CD14-positive monocyte (primary cell): ENCODE measurements around the gene CARD9. TPM values are rescaled to one million over a fixed set of nuclear protein-coding genes. Genes with fewer than 3 reads are reported as not detected.

ENCODE experiments used
- DNase-seq, 3 donors: peaks; one replicate each; pipeline ENCODE4 v3.0.0-alpha.2; 2011 to 2022
- H2AFZ ChIP-seq: 2 replicates; pipeline ENCODE4 v1.6.0; 2012; ENCODE audit warnings: mild to moderate bottlenecking, low read depth, low read length, inconsistent platforms; ENCODE audit not compliant: insufficient read depth, poor library complexity, severe bottlenecking
- H3K27ac ChIP-seq, 2 donors: 1 replicate in 1 of 2; 2 replicates in 1 of 2; pipeline ENCODE4 v1.5.1; 2012 to 2013; ENCODE audit warnings: low read length in 2 of 2, control low read depth in 1 of 2, inconsistent platforms in 1 of 2, low read depth in 1 of 2, mild to moderate bottlenecking in 1 of 2
- H3K27me3 ChIP-seq, 2 donors: one replicate each; pipeline versions ENCODE4 v1.6.0 to v1.6.1; 2011 to 2013; ENCODE audit warnings: low read length in 2 of 2; ENCODE audit not compliant: control insufficient read depth in 2 of 2, insufficient read depth in 2 of 2
- H3K36me3 ChIP-seq, 2 donors: replicated peaks in 1 of 2; 1 replicate in 1 of 2; 2 replicates in 1 of 2; pipeline versions ENCODE4 v1.5.1 to v1.6.1; 2012 to 2013; ENCODE audit warnings: low read length in 2 of 2, control low read depth in 1 of 2, inconsistent platforms in 1 of 2, mild to moderate bottlenecking in 1 of 2; ENCODE audit not compliant: insufficient read depth in 2 of 2, control insufficient read depth in 1 of 2
- H3K4me1 ChIP-seq, 2 donors: 1 replicate in 1 of 2; 2 replicates in 1 of 2; pipeline versions ENCODE4 v1.5.1 to v1.6.1; 2012 to 2013; ENCODE audit warnings: low read length in 2 of 2, control low read depth in 1 of 2, inconsistent platforms in 1 of 2, mild to moderate bottlenecking in 1 of 2, moderate library complexity in 1 of 2; ENCODE audit not compliant: insufficient read depth in 2 of 2, control insufficient read depth in 1 of 2
- H3K4me2 ChIP-seq: replicated peaks from 2 replicates; pipeline ENCODE3; 2012; ENCODE audit warnings: low read length, moderate library complexity, mild to moderate bottlenecking; ENCODE audit not compliant: poor library complexity, severe bottlenecking; ENCODE audit errors: extremely low read depth
- H3K4me3 ChIP-seq, 3 experiments: fragments of 200-600 bp in 1 of 3; sonication (generic) in 1 of 3; replicated peaks in 1 of 3; 1 replicate in 2 of 3; 2 replicates in 1 of 3; pipeline ENCODE4 v1.5.1; 2011 to 2013; ENCODE audit warnings: low read length in 3 of 3, mild to moderate bottlenecking in 3 of 3, control low read depth in 2 of 3, low read depth in 2 of 3, inconsistent platforms in 1 of 3, moderate library complexity in 1 of 3
- H3K79me2 ChIP-seq: 2 replicates; pipeline ENCODE4 v1.6.0; 2012; ENCODE audit warnings: mild to moderate bottlenecking, control low read depth, inconsistent platforms, low read length, moderate library complexity; ENCODE audit not compliant: insufficient read depth
- H3K9ac ChIP-seq: 2 replicates; pipeline ENCODE4 v1.6.0; 2017; ENCODE audit warnings: low read length, mild to moderate bottlenecking; ENCODE audit not compliant: insufficient read depth, poor library complexity, severe bottlenecking
- H3K9me3 ChIP-seq, 2 donors: replicated peaks in 1 of 2; 1 replicate in 1 of 2; 2 replicates in 1 of 2; pipeline versions ENCODE4 v1.5.1 to v1.6.1; 2012 to 2013; ENCODE audit warnings: low read length in 2 of 2, control low read depth in 1 of 2; ENCODE audit not compliant: control insufficient read depth in 1 of 2, insufficient read depth in 1 of 2
- H4K20me1 ChIP-seq: 2 replicates; pipeline ENCODE4 v1.6.0; 2012; ENCODE audit warnings: mild to moderate bottlenecking, low read length, control low read depth, moderate library complexity; ENCODE audit not compliant: insufficient read depth
- H3K27ac Mint-ChIP-seq, 7 donors: one replicate each; pipeline ENCODE4 v1.8.0; 2020; ENCODE audit warnings: mild to moderate bottlenecking in 7 of 7, mixed read lengths in 7 of 7, moderate library complexity in 6 of 7, inconsistent platforms in 2 of 7
- H3K27me3 Mint-ChIP-seq, 3 donors: one replicate each; pipeline ENCODE4 v1.8.0; 2021 to 2022; ENCODE audit warnings: low read depth in 3 of 3, mild to moderate bottlenecking in 3 of 3, mixed read lengths in 3 of 3, moderate library complexity in 3 of 3, inconsistent platforms in 1 of 3
- H3K36me3 Mint-ChIP-seq, 2 donors: one replicate each; pipeline ENCODE4 v1.8.0; 2020; ENCODE audit warnings: mixed read lengths in 2 of 2, inconsistent platforms in 1 of 2, mild to moderate bottlenecking in 1 of 2
- H3K4me1 Mint-ChIP-seq: one replicate; pipeline ENCODE4 v1.8.0; 2020; ENCODE audit warnings: mild to moderate bottlenecking, mixed read lengths
- H3K4me3 Mint-ChIP-seq, 2 donors: one replicate each; pipeline ENCODE4 v1.8.0; 2020; ENCODE audit warnings: mild to moderate bottlenecking in 2 of 2, mixed read lengths in 2 of 2, moderate library complexity in 1 of 2
- H3K9me3 Mint-ChIP-seq, 7 donors: one replicate each; pipeline ENCODE4 v1.8.0; 2020 to 2022; ENCODE audit warnings: mixed read lengths in 7 of 7, mild to moderate bottlenecking in 6 of 7, moderate library complexity in 6 of 7, inconsistent platforms in 2 of 7
- WGBS: methylation state at CpG from one replicate; pipeline ENCODE4 v1.1.5; 2013; ENCODE audit warnings: missing lambda C conversion rate; ENCODE audit not compliant: insufficient coverage; 5-methylcytosine and 5-hydroxymethylcytosine counted together
- intact Hi-C, 2 donors: fragments of 100-400 bp; cut with micrococcal nuclease; formaldehyde crosslinking; loops; one replicate each; pipeline versions ENCODE4 v1.15.0 to v1.15.1; 2023
- polyA plus RNA-seq, 3 donors: library from polyadenylated mRNA; depleted of rRNA in 1 of 3; unstranded in 2 of 3; stranded (reverse) in 1 of 3; fragments of 300-500 nt in 2 of 3; fragments of >200 nt in 1 of 3; fragmentation: Illumina TruSeq in 2 of 3; gene quantifications; 1 replicate in 2 of 3; 2 replicates in 1 of 3; pipeline ENCODE4 v1.2.3, GENCODE V29; 2012 to 2021
- TF ChIP-seq, protein P1 (sequence below): fragments of 200-600 bp; IDR thresholded peaks from one replicate; pipeline ENCODE4 v1.8.0; 2022; ENCODE audit warnings: antibody characterized with exemption, mild to moderate bottlenecking

Gene CARD9
- polyA plus RNA-seq, 3 donors: 34.3 to 108 (median 41.4) TPM

DNA sequence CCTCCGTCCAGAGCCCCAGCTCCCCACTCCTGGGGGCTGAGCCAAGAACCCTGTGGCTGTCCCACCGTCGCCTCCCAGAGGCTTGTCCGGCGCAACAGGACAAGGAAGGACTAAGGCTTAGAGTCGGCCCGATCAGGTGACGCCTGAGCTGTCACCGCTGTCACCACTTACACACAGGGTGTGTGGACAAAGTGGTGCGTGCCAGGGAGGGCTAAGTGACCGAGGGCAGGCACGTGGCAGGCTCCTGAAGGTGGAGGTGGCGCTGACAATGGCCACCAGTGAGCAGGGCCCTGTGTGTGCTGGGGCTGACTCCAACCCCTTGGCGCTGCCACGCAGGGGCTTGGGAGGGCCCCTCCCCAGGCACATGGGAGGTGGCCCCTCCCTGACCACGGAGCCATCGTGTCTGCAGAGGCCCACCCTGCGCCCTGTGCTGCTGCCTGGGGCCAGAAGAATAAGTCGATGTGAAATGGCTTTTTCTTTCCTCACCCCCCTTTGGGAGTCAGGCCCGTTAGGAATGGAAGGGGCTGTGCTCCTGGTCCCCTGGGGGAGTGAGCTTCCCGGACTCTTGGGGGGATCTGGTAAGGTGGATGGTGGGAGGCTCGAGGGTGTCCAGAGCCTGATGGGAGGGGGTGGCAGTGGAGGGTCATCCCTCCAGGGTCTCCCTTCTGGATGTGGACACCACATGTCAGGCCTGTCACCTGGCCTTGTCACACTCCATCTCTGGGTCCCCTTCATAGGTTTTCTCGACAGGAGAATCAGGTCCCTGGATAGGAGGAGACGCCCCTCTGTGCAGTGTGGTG, 48.8 kb downstream of the CARD9 start:
- Mint-ChIP-seq H3K36me3 (no peaks in the 10 kb centered on the region), H3K27ac (no peak overlapping the region), H3K4me3 (no peak overlapping the region), H3K4me1 (peaks cover 17% of the 10 kb centered on the region), H3K9me3 (peaks cover 0 to 2% (median 0%) of the 10 kb centered on the region in 7 donors), H3K27me3 (peaks cover 19 to 37% (median 27%) of the 10 kb centered on the region in 3 donors)
- H2AFZ ChIP-seq: no peak overlapping the region
- H3K4me3 ChIP-seq: no peak overlapping the region
- H3K9me3 ChIP-seq: no peaks in the 10 kb centered on the region
- intact Hi-C loops: no loop called here
- WGBS: 78% methylated on average over 17 of the region's 24 CpGs
- no peak overlapping the region for H3K27ac ChIP-seq
- TF ChIP-seq, protein P1, sequence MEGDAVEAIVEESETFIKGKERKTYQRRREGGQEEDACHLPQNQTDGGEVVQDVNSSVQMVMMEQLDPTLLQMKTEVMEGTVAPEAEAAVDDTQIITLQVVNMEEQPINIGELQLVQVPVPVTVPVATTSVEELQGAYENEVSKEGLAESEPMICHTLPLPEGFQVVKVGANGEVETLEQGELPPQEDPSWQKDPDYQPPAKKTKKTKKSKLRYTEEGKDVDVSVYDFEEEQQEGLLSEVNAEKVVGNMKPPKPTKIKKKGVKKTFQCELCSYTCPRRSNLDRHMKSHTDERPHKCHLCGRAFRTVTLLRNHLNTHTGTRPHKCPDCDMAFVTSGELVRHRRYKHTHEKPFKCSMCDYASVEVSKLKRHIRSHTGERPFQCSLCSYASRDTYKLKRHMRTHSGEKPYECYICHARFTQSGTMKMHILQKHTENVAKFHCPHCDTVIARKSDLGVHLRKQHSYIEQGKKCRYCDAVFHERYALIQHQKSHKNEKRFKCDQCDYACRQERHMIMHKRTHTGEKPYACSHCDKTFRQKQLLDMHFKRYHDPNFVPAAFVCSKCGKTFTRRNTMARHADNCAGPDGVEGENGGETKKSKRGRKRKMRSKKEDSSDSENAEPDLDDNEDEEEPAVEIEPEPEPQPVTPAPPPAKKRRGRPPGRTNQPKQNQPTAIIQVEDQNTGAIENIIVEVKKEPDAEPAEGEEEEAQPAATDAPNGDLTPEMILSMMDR: no peak
- no peaks in the 10 kb centered on the region for H3K36me3 ChIP-seq
- H3K4me1 ChIP-seq: peaks cover 22 to 25% of the 10 kb centered on the region in 2 donors
- H3K9ac ChIP-seq: no peak overlapping the region
- H3K79me2 ChIP-seq: no peaks in the 10 kb centered on the region
- peaks cover 0 to 28% of the 10 kb centered on the region in 2 donors for H3K27me3 ChIP-seq
- no peak for DNase-seq
- no peak overlapping the region for H3K4me2 ChIP-seq
- no peaks in the 10 kb centered on the region for H4K20me1 ChIP-seq

DNA sequence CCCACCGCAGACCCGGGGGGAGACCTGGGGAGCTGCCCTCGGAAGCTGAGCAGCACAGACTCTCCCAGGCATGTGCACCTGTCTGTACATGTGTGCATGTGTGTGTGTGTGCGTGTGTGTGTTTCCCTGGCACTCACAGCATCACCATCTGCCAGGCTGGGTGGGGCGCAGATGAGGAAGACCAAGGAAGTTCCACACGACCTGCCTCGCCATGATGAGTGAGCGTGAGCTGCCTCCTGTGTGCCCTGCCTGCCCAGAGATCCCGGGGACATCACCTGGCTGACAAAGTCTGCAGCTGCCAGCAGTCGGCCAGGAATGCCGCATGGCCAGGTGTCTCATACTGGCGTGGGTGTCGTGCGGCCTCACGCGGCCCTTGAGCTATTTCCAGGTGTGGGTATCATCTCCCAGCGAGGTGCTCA, 50.1 kb downstream of the CARD9 start:
- TF ChIP-seq, protein P1: no peak
- Histone ChIP-seq H3K4me2 (no peak overlapping the region), H3K4me3 (no peak overlapping the region), H3K9ac (no peak overlapping the region), H3K27ac (no peak overlapping the region), H3K36me3 (no peaks in the 10 kb centered on the region), H3K79me2 (no peaks in the 10 kb centered on the region), H2AFZ (no peak overlapping the region), H3K4me1 (peaks cover 14 to 17% of the 10 kb centered on the region in 2 donors), H3K9me3 (no peaks in the 10 kb centered on the region), H3K27me3 (peaks cover 0 to 18% of the 10 kb centered on the region in 2 donors), H4K20me1 (no peaks in the 10 kb centered on the region)
- DNase-seq: no peak
- WGBS: 89% methylated on average over 12 of the region's 17 CpGs
- Mint-ChIP-seq H3K4me1 (peaks cover 10% of the 10 kb centered on the region), H3K9me3 (peaks cover 0 to 2% (median 0%) of the 10 kb centered on the region in 7 donors), H3K27ac (peak overlapping the region in 1 of 7 donors; percentile 50), H3K36me3 (no peaks in the 10 kb centered on the region), H3K27me3 (peaks cover 13 to 28% (median 19%) of the 10 kb centered on the region in 3 donors), H3K4me3 (no peak overlapping the region)
- intact Hi-C loops: no loop called here
